H54 (cell line): ENCODE measurements around the gene POLR3A.
"Not testable (repeated sequence)": the region's sequence is repeated elsewhere in the genome, so short reads cannot be mapped to it uniquely, and the experiment has no call there.

Experiments
- DNase-seq: peaks from one replicate; pipeline ENCODE4 v3.0.0; 2011; ENCODE audit warnings: low spot score, mixed read lengths; ENCODE audit not compliant: insufficient read length
- FAIRE-seq: peaks from 3 replicates; lab custom pipeline; 2011; peaks lifted over from hg19 to GRCh38; lab: Jason Lieb, UNC
- POLR2A ChIP-seq: IDR thresholded peaks from 2 replicates; pipeline ENCODE4 v1.6.1; 2011; ENCODE audit warnings: low read depth, mild to moderate bottlenecking, low read length

POLR3A gene

DNA sequence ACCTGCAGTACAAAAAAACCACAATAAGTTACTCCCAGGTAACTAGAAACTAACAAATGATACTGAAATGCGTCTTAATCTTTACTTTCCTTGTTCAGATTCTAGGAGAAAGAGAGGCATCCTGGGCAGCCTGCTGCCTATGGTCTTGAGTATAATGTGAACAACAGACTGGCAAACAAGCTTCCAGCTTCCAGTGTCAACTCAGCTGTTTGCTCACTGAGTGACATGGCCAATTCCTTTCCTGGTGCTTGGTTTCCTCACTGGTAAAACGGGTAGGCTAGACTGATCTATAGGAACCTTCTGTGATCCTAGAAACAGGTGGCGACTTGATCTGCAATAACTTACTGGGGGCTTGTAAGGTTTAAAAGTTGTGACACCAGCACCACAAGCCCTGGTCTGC is 10.1 kb downstream of the POLR3A start:
- no peak for TF ChIP-seq POLR2A
- no peak for DNase-seq
- no peak for FAIRE-seq

- TF ChIP-seq POLR2A = no peak
- no peak for DNase-seq
- no peak for FAIRE-seq
Observed at GRCh38 chr10:78017856-78018255, 11.5 kb downstream of the POLR3A start.

DNA sequence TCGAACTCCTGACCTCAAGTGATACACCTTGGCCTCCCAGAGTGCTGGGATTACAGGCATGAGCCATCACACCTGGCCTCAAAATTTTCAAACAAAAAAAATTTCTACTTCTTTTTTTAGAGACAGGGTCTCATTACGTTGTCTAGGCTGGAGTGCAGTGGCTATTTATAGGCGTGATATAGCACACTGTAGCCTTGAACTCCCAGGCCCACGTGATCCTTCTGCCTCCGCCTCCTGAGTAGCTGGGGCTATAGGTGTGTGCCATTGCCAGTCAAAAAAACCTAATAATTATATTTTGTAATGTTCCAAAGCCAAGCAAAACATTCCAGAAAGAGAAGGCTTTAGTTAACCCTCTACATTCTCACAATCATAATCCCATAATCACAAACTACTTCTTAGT is 13.8 kb downstream of the POLR3A start:
- DNase-seq = no peak
- no peak for TF ChIP-seq POLR2A

GRCh38 chr10:78013564-78013963 is 15.8 kb downstream of the POLR3A start:
- DNase-seq (no peak), FAIRE-seq (no peak)

More for the DNA sequence above, 13.8 kb downstream of the POLR3A start:
- FAIRE-seq = no peak

DNA sequence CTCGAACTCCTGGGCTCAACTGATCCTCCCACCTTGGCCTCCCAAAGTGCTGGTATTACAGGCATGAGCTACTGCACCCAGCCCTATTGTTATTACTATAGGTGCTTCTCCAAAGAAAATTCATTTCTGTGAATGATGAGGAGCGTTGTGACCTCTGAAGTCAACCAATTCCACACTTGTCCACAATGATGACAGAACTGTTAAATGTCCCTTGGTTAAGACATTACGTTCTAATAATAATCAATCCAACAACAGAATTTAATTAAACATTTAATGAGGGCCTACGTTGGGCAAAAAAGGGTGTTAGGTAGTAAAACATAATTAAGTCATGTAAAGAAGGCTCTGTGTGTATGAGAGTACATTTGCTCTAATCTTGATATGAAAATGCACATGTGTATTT is 18.2 kb downstream of the POLR3A start:
- no peak for TF ChIP-seq POLR2A
- no peak for FAIRE-seq
- no peak for DNase-seq

More at GRCh38 chr10:78013564-78013963, 15.8 kb downstream of the POLR3A start:
- TF ChIP-seq POLR2A = no peak

GRCh38 chr10:78010278-78010677 is 19.0 kb downstream of the POLR3A start:
- no peak for DNase-seq
- TF ChIP-seq POLR2A = no peak
- no peak for FAIRE-seq

- DNase-seq = no peak
- no peak for FAIRE-seq
- TF ChIP-seq POLR2A = no peak
Observed at GRCh38 chr10:78009662-78010061, 19.7 kb downstream of the POLR3A start.

DNA sequence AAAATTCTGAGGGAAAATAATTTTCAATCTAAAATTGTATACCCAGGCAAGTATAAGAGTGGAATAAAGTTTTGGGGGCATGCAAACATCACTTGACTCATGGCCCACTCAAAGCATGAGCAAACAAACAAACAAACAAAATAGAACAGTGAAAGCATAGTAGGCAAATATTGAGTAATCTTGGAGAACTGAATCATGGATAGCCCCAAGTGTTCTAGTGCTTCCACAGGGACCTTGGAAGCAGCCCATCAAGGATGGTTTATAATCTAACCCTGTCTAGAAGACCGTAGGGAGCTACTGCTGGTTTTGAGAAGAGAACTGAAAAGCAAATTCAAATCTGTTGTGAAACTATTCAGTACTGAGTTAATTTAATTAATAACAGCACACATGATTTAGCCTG is 22.1 kb downstream of the POLR3A start:
- no peak for TF ChIP-seq POLR2A
- no peak for DNase-seq
- FAIRE-seq = no peak

DNA sequence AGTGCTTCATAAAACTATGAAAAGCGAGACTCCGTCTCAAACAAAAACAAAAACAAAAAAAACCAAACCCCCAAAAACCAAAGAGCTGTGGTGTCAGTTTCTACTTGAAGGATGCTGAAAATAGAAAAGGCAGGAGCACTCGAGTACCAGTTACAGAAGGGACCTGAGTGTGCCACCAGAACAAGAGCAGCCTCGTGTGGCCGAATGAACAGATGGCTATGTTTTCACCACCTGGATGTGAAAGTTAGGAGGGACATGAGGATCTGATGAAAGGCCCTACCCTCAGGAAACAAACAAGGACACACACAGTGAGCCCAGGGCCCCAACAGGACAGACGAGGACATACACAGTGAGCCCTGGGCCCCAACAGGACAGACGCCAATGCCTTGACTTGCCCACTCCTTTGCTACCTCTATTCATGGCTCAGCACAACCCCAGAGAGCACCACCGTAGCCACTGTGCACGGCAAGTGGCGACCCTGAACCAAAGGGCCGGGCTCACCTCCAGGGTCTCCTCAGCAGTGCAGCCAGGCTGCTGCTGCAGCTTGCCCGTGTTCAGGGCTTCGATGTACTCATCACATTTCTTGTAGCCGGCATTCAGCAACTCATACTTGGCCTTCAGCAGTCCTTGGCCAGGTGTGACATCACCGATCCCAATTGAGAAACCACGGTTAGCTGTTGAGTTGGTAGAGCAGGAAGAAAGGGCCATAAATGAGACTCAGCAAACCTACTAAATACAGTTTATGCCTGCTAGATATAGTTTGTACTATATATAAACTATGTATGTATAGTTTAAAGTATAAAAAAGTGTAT is 24.9 kb downstream of the POLR3A start:
- no peak for FAIRE-seq
- TF ChIP-seq POLR2A = no peak
- DNase-seq = no peak

DNA sequence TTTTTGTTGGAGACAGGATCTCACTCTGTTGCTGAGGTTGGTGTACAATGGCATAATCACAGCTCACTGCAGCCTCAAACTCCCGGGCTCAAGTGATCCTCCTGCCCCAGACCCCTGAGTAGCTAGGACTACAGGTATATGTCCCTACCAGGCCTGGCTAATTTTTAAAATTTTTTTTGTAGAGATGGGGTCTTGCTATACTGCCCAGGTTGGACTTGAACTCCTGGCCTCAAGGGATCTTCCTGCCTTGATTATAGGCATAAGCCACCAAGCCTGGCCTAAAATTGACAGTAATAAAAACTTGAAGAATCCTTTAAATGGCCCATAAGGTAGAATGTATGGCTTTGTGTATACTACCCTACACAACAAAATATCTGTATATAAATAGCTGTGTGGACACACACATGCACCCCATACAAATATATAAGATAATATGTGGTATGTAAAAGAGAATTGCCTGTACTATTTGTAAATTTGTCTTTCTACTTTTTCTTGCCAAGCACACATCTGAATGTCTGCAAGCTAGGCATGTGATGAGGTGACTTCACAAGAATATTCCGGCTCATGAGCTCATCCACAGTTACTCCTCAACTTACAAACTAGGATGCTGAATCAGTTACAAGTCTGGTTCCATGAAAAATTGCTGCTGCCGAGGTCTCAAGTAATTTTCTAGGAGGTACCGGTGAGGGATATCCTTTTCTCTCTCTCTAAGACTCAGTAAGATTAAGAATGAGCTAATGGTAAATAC is 26.6 kb downstream of the POLR3A start:
- no peak for TF ChIP-seq POLR2A
- FAIRE-seq (no peak), DNase-seq (no peak)

- TF ChIP-seq POLR2A = no peak
- no peak for DNase-seq
- no peak for FAIRE-seq
Observed at GRCh38 chr10:78000956-78001472, 28.3 kb downstream of the POLR3A start.

- no peak for TF ChIP-seq POLR2A
- DNase-seq (no peak), FAIRE-seq (no peak)
Observed at GRCh38 chr10:78000206-78000605, 29.1 kb downstream of the POLR3A start.

DNA sequence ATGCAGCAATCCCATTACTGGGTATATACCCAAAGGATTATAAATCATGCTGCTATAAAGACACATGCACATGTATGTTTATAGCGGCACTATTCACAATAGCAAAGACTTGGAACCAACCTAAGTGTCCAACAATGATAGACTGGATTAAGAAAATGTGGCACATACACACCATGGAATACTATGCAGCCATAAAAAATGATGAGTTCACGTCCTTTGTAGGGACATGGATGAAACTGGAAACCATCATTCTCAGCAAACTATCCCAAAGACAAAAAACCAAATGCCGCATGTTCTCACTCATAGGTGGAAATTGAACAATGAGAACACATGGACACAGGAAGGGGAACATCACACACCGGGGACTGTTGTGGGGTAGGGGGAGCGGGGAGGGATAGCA is 30.5 kb downstream of the POLR3A start:
- FAIRE-seq, DNase-seq: not testable (repeated sequence)

DNA sequence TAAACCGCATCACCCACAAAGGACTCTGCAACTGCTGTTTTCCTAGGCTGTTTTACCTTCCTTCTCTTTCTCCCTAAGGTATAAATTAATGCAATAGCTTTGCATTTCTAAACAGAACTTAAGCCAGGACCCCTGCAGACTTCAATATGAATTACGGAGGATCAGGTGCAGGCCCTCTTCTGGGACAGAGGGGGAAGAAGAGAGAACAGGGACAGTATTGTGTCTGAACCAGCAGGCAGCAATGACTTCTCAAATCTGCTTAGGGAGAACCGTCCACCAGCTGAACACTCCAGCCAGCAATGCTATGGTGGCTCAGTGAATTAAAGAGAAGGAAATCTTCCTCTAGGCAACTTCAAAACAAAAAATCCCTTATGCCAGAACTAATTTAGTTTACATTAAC is 35.7 kb downstream of the POLR3A start:
- no peak for TF ChIP-seq POLR2A
- FAIRE-seq = no peak
- no peak for DNase-seq

GRCh38 chr10:77989081-77989724 is 40.1 kb downstream of the POLR3A start:
- no peak for FAIRE-seq
- TF ChIP-seq POLR2A = no peak
- no peak for DNase-seq
